K562 (cell line): Measurements from ENCODE around the gene AKAP14. TPM values are rescaled to one million over a fixed set of nuclear protein-coding genes. Genes with fewer than 3 reads are reported as not detected.

Source experiments
- BMI1 ChIP-seq: fragments of 150-350 bp; IDR thresholded peaks from 2 replicates; pipeline ENCODE4 v1.6.1; 2014; ENCODE audit warnings: low read length
- FOXA3 ChIP-seq, 2 experiments: fragments of 450-650 bp in 1 of 2; sonication (generic) in 1 of 2; formaldehyde crosslinking; IDR thresholded peaks in 1 of 2; conservative IDR thresholded peaks in 1 of 2; 2 replicates each; pipeline versions ENCODE4 v1.4.0 to v1.8.0; 2020 to 2022; ENCODE audit warnings: mild to moderate bottlenecking in 2 of 2, missing genetic modification reagents in 1 of 2
- FOXK1 ChIP-seq: sonication (generic); formaldehyde crosslinking; IDR thresholded peaks from 2 replicates; pipeline ENCODE4 v1.8.0; 2022; ENCODE audit warnings: missing genetic modification reagents, mild to moderate bottlenecking, borderline replicate concordance
- GTF2A2 ChIP-seq: IDR thresholded peaks from 2 replicates; pipeline ENCODE4 v1.6.1; 2016; ENCODE audit warnings: mild to moderate bottlenecking, missing genetic modification characterization, missing compliant biosample characterization
- HDAC2 ChIP-seq: fragments of 450-650 bp; IDR thresholded peaks from 2 replicates; pipeline ENCODE4 v1.6.1; 2016; ENCODE audit warnings: mild to moderate bottlenecking
- ID3 ChIP-seq, 2 experiments: fragments of 250-450 bp in 1 of 2; fragments of 450-650 bp in 1 of 2; sonication (Bioruptor Pico) in 1 of 2; IDR thresholded peaks; 2 replicates each; pipeline versions ENCODE4 v1.6.1 to v1.8.0; 2016 to 2021; ENCODE audit warnings: mild to moderate bottlenecking in 2 of 2, moderate library complexity in 2 of 2, missing compliant biosample characterization in 1 of 2, missing genetic modification characterization in 1 of 2
- MAZ ChIP-seq, 2 experiments: fragments of 450-650 bp in 1 of 2; sonication (generic) in 1 of 2; formaldehyde crosslinking; IDR thresholded peaks in 1 of 2; conservative IDR thresholded peaks in 1 of 2; 2 replicates each; pipeline versions ENCODE4 v1.4.0 to v1.5.0; 2020; ENCODE audit warnings: mild to moderate bottlenecking in 1 of 2, missing genetic modification reagents in 1 of 2
- MYC ChIP-seq, 2 experiments: fragments of 250-450 bp in 1 of 2; sonication (Bioruptor Pico) in 1 of 2; IDR thresholded peaks; 2 replicates each; pipeline versions ENCODE4 v1.5.1 to v1.6.1; 2012 to 2021; ENCODE audit warnings: low read depth in 2 of 2, borderline replicate concordance in 1 of 2, improper control_type of control experiment in 1 of 2, low read length in 1 of 2, mild to moderate bottlenecking in 1 of 2, moderate library complexity in 1 of 2
- NCOR1 ChIP-seq: fragments of 450-650 bp; IDR thresholded peaks from 2 replicates; pipeline ENCODE4 v1.6.1; 2016; ENCODE audit warnings: mild to moderate bottlenecking, moderate library complexity
- NR4A1 ChIP-seq, 2 experiments: fragments of 250-450 bp in 1 of 2; fragments of 450-650 bp in 1 of 2; sonication (Bioruptor Pico) in 1 of 2; IDR thresholded peaks; 2 replicates each; pipeline versions ENCODE4 v1.4.0 to v1.6.1; 2016 to 2020; ENCODE audit warnings: mild to moderate bottlenecking in 2 of 2, missing compliant biosample characterization in 1 of 2, missing genetic modification characterization in 1 of 2, moderate library complexity in 1 of 2
- PCBP2 ChIP-seq: fragments of 200-400 bp; formaldehyde crosslinking; IDR thresholded peaks from 2 replicates; pipeline ENCODE4 v1.6.1; 2018; ENCODE audit warnings: low read length, low read depth, mild to moderate bottlenecking, moderate library complexity; ENCODE audit not compliant: poor library complexity, severe bottlenecking
- POLR3G ChIP-seq: IDR thresholded peaks from 2 replicates; pipeline ENCODE4 v1.6.1; 2011; ENCODE audit not compliant: insufficient read length, insufficient replicate concordance; ENCODE audit errors: extremely low read depth
- POU5F1 ChIP-seq: fragments of 150-350 bp; IDR thresholded peaks from 2 replicates; pipeline ENCODE4 v1.6.1; 2014; ENCODE audit warnings: borderline replicate concordance, low read length, low read depth, mild to moderate bottlenecking; ENCODE audit not compliant: partially characterized antibody
- RB1 ChIP-seq: fragments of 450-650 bp; IDR thresholded peaks from 2 replicates; pipeline ENCODE4 v1.6.1; 2017; ENCODE audit warnings: low read depth, mild to moderate bottlenecking
- RNF219 ChIP-seq: fragments of 250-450 bp; sonication (Bioruptor Pico); IDR thresholded peaks from 2 replicates; pipeline ENCODE4 v1.5.0; 2022; ENCODE audit warnings: mild to moderate bottlenecking
- SNRNP70 ChIP-seq: fragments of 200-400 bp; formaldehyde crosslinking; optimal IDR thresholded peaks from 2 replicates; pipeline ENCODE3; 2017; ENCODE audit warnings: low read depth, low read length
- SRSF3 ChIP-seq: fragments of 200-400 bp; formaldehyde crosslinking; IDR thresholded peaks from 2 replicates; pipeline ENCODE4 v1.6.1; 2016; ENCODE audit warnings: mild to moderate bottlenecking, low read length, moderate library complexity; ENCODE audit not compliant: insufficient read depth
- TCF3 ChIP-seq: sonication (generic); formaldehyde crosslinking; IDR thresholded peaks from 2 replicates; pipeline ENCODE4 v1.4.0; 2020; ENCODE audit warnings: mild to moderate bottlenecking, missing genetic modification reagents
- TEAD4 ChIP-seq, 2 experiments: sonication (generic) in 1 of 2; formaldehyde crosslinking in 1 of 2; IDR thresholded peaks; 2 replicates each; pipeline versions ENCODE4 v1.6.1 to v1.8.0; 2012 to 2022; ENCODE audit warnings: borderline replicate concordance in 1 of 2, inconsistent platforms in 1 of 2, low read length in 1 of 2, mild to moderate bottlenecking in 1 of 2, missing genetic modification reagents in 1 of 2
- ZC3H8 ChIP-seq: fragments of 450-650 bp; IDR thresholded peaks from 2 replicates; pipeline ENCODE4 v1.6.1; 2017
- ZNF140 ChIP-seq: fragments of 250-450 bp; sonication (Bioruptor Pico); IDR thresholded peaks from 2 replicates; pipeline ENCODE4 v1.8.0; 2021; ENCODE audit warnings: moderate library complexity, mild to moderate bottlenecking, inconsistent platforms
- ZNF224 ChIP-seq: sonication (generic); formaldehyde crosslinking; IDR thresholded peaks from 2 replicates; pipeline ENCODE4 v1.8.0; 2022; ENCODE audit warnings: mild to moderate bottlenecking, missing genetic modification reagents
- ZNF274 ChIP-seq: IDR thresholded peaks from 2 replicates; pipeline ENCODE4 v1.6.1; 2011; ENCODE audit warnings: low read depth, mild to moderate bottlenecking, low read length, moderate library complexity, borderline replicate concordance
- ZNF408 ChIP-seq: fragments of 250-450 bp; sonication (Bioruptor Pico); IDR thresholded peaks from 2 replicates; pipeline ENCODE4 v1.4.0; 2020; ENCODE audit warnings: low read depth, mild to moderate bottlenecking, moderate library complexity
- polyA plus RNA-seq, 8 experiments: library from polyadenylated mRNA; depleted of rRNA in 4 of 8; stranded (reverse) in 5 of 8; unstranded in 3 of 8; fragments of >200 nt; fragmentation: Nextera tagmentation in 2 of 8; fragmentation: Illumina TruSeq in 1 of 8; extraction: Ambion mirVana in 2 of 8; extraction: Trizol in 1 of 8; gene quantifications; 2 replicates each; pipeline versions ENCODE4 v1.2.1 to v1.2.3, GENCODE V29; 2011 to 2014; ENCODE audit warnings: inconsistent platforms in 1 of 8, missing spikeins in 1 of 8
- total RNA-seq, 7 experiments: library from RNA; depleted of rRNA in 6 of 7; stranded (reverse); fragments of >200 nt in 6 of 7; fragmentation: Illumina TruSeq in 2 of 7; extraction: Trizol in 2 of 7; gene quantifications; 2 replicates each; pipeline versions ENCODE4 v1.2.1 to v1.2.3, GENCODE V29; 2011 to 2021; ENCODE audit warnings: low replicate concordance in 1 of 7

Gene AKAP14
- total and polyA plus RNA-seq, 9 of the 15 experiments (the other 6 are each of a cell fraction or from before 2014, with no cell fraction given): not detected

GRCh38 chrX:119852382-119853353, 43.0 kb upstream of the AKAP14 start, which contains the start of gene UPF3B (continued):
- TF ChIP-seq RNF219 (no peak), SNRNP70 (no peak), FOXK1 (CRISPR knock-in tag) (no peak), TEAD4 (IDR thresholded peaks at IDR 0.05; ENCODE audit: low read length) (0 out of 2 replicates have a peak, but pooled peaks have one; percentile 1), TEAD4 (CRISPR knock-in tag; IDR thresholded peaks at IDR 0.05; ENCODE audit: borderline replicate concordance) (no peak), ZNF274 (no peak), SRSF3 (no peak), ZNF140 (CRISPR knock-in tag) (no peak), POU5F1 (no peak), FOXA3 (CRISPR knock-in tag; conservative IDR thresholded peaks at IDR 0.05 in 1 of 2, IDR thresholded peaks at IDR 0.05 in 1 of 2) (no peak), POLR3G (no peak), ID3 (CRISPR knock-in tag; IDR thresholded peaks at IDR 0.05) (no peak), ID3 (tag; IDR thresholded peaks at IDR 0.05) (no peak), MAZ (CRISPR knock-in tag; conservative IDR thresholded peaks at IDR 0.05 in 1 of 2, IDR thresholded peaks at IDR 0.05 in 1 of 2) (peak in 1 of 2 experiments; percentile 47; a peak in 1 of 4 replicates), GTF2A2 (no peak), PCBP2 (no peak), NCOR1 (no peak), MYC (IDR thresholded peaks at IDR 0.05; ENCODE audit: low read depth, low read length) (peak; percentile 71), MYC (CRISPR knock-in tag; IDR thresholded peaks at IDR 0.05; ENCODE audit: borderline replicate concordance, low read depth) (no peak), ZNF224 (CRISPR knock-in tag) (no peak), HDAC2 (peak; percentile 39; the same call in 1 of the 2 replicates), ZC3H8 (no peak), RB1 (peak; percentile 35; the same call in 1 of the 2 replicates), BMI1 (no peak), TCF3 (CRISPR knock-in tag) (no peak), ZNF408 (CRISPR knock-in tag) (no peak), NR4A1 (CRISPR knock-in tag; IDR thresholded peaks at IDR 0.05) (no peak), NR4A1 (tag; IDR thresholded peaks at IDR 0.05) (no peak)
